Inflammatory macrophage treated with lipopolysaccharide for 4 hours (primary cell): ENCODE data around the gene KRTAP10-12.
A peak's percentile ranks its signal among the peaks of the same experiment; 100 is the strongest.

ENCODE experiments used
- DNase-seq: peaks from one replicate; pipeline ENCODE4 v3.0.0-alpha.2; 2020

KRTAP10-12 gene

GRCh38 chr21:44712203-44713028 lies 15.4 kb downstream of the KRTAP10-12 start:
- DNase-seq = no peak

- no peak for DNase-seq
Observed at GRCh38 chr21:44713130-44713529, 16.2 kb downstream of the KRTAP10-12 start.

GRCh38 chr21:44713846-44714245 lies 16.9 kb downstream of the KRTAP10-12 start:
- no peak for DNase-seq

- no peak for DNase-seq
Observed at GRCh38 chr21:44714905-44715304, 17.9 kb downstream of the KRTAP10-12 start.

- DNase-seq = no peak
Observed at GRCh38 chr21:44716984-44717383, 20.0 kb downstream of the KRTAP10-12 start.

GRCh38 chr21:44718093-44718492 lies 21.1 kb downstream of the KRTAP10-12 start:
- DNase-seq = no peak

GRCh38 chr21:44718571-44718970 lies 21.6 kb downstream of the KRTAP10-12 start:
- no peak for DNase-seq

- DNase-seq = no peak
Observed at GRCh38 chr21:44720170-44720569, 23.2 kb downstream of the KRTAP10-12 start.

- no peak for DNase-seq
Observed at GRCh38 chr21:44722731-44723130, 25.8 kb downstream of the KRTAP10-12 start.

GRCh38 chr21:44723177-44724131 lies 26.5 kb downstream of the KRTAP10-12 start:
- no peak for DNase-seq

GRCh38 chr21:44724196-44724595 lies 27.2 kb downstream of the KRTAP10-12 start:
- DNase-seq = no peak

GRCh38 chr21:44724926-44725325 lies 28.0 kb downstream of the KRTAP10-12 start:
- DNase-seq = no peak

- DNase-seq = no peak
Observed at GRCh38 chr21:44726826-44727225, 29.9 kb downstream of the KRTAP10-12 start.

- DNase-seq = no peak
Observed at GRCh38 chr21:44727321-44727720, 30.3 kb downstream of the KRTAP10-12 start.

- no peak for DNase-seq
Observed at GRCh38 chr21:44727757-44728156, 30.8 kb downstream of the KRTAP10-12 start.

- no peak for DNase-seq
Observed at GRCh38 chr21:44728716-44729115, 31.7 kb downstream of the KRTAP10-12 start.

- no peak for DNase-seq
Observed at GRCh38 chr21:44729336-44730027, 32.5 kb downstream of the KRTAP10-12 start.

- DNase-seq = no peak
Observed at GRCh38 chr21:44730028-44730395, 33.0 kb downstream of the KRTAP10-12 start.

GRCh38 chr21:44730951-44731579 lies 34.1 kb downstream of the KRTAP10-12 start:
- DNase-seq = peak; percentile 11

- no peak for DNase-seq
Observed at GRCh38 chr21:44732263-44732662, 35.3 kb downstream of the KRTAP10-12 start.

- no peak for DNase-seq
Observed at GRCh38 chr21:44732956-44733355, 36.0 kb downstream of the KRTAP10-12 start.

GRCh38 chr21:44734026-44734745 lies 37.2 kb downstream of the KRTAP10-12 start:
- DNase-seq = no peak
